ENCODE measurements around the gene HIVEP3.

DNA sequence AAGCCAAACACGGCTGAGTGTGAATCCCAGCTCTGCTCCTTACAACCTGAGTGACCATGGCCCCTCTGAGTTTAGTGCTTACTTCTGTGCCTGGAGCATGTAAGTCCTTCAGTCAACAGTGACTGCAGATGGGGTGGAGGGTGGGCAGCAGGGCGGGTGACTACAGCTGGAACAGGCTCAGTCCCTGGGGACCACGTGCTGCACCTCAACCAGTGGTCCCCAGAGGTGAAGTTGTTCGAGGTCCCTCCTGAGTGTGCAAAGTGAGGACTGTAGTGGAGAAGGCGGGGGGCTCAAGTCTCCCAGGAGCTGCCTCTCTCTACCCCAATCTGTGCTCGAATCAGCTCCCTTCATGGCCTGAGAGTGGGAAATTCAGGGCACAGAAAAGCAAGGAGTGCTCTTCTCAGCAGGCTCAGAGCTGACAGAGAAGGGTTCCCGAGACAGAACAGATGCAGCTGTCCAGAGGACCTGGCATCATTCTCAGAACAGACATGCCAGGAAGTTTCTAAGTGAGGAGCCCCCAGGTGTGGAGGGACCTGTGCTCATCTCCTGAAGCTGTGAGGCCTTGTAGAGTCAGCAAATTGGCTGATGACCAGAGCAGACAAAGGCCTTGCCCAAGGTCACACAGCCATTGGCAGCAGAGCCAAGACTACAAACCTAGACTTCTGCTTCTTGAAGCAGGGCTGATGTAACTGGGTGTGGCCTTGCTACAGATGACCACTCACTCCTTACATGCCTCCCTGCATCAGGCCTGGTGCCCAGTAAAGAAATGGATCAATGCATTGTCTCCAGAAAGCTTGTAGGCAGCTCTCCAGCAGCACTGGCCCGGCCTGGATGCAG, 372.5 kb downstream of the HIVEP3 start:
- TF ChIP-seq YY1 (IDR thresholded peaks at IDR 0.05; ENCODE audit: insufficient read depth, insufficient read length) (no peak), ZNF274 (IDR thresholded peaks at IDR 0.05; ENCODE audit: low read depth, low read length) (no peak)
